GM12892 (cell line): ENCODE results near the gene ESRRA.

Experiments
- POLR2A ChIP-seq: IDR thresholded peaks from 2 replicates; pipeline ENCODE4 v1.6.1; 2011; ENCODE audit warnings: low read depth, low read length, control low read depth
- POLR2AphosphoS5 ChIP-seq: IDR thresholded peaks from 2 replicates; pipeline ENCODE4 v1.6.1; 2011; ENCODE audit warnings: low read depth, low read length, control low read depth
- TAF1 ChIP-seq: IDR thresholded peaks from 2 replicates; pipeline ENCODE4 v1.6.1; 2011; ENCODE audit warnings: low read depth, mild to moderate bottlenecking, control low read depth, low read length, borderline replicate concordance

GRCh38 chr11:64356498-64357411, 51.4 kb downstream of the ESRRA start:
- TF ChIP-seq POLR2A (no peak), POLR2AphosphoS5 (no peak), TAF1 (no peak)
